GM19025 (cell line): Measurements from ENCODE around the gene IGSF21.

ENCODE experiments used
- ATAC-seq: cut with Tn5 transposase; IDR thresholded peaks from one replicate; pipeline ENCODE4 v1.9.1; 2021; ENCODE audit warnings: mild to moderate bottlenecking, low read depth, moderate library complexity; ENCODE audit not compliant: unreplicated experiment

IGSF21 gene

DNA sequence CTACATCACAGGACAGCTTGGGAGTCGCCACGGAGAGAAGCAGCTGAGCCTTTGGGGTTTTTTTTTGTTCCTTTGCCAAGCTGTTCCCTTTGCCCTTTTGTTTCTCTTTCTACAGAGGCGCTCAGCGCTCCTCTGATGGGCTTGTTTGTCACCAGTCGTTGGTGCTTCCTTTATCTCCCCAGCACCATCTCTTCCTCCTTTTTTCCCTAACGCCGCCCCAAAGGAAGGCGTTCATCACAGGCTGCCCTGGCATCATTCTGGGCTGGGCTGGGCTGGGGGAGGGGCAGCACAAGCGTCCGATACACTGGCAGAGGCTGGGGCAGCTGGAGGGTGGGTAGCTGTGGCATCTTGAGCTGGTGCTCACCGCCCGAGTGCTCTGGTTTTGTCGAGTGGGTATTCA lies 10.5 kb downstream of the IGSF21 start:
- ATAC-seq, result no peak

DNA sequence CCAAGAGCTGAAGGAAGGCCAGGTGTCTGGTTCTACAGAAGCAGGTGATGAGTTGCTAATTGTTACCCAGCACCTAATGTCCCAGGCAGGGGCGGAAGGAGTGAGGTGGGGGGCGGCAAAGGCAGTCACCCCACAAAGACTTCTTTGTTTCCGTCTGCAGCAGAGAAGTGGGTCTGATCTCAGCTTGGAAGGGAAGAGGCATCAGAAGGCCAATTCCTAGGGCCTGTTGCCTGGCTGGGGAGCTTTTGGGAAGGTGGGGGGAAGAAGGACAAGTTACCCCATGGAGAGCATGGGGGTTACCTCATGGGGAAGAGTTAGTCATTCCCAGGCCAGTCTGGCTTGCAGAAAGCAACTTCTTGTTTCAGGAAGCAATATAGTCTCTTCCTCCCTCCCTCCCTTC lies 10.9 kb downstream of the IGSF21 start:
- ATAC-seq, result no peak

DNA sequence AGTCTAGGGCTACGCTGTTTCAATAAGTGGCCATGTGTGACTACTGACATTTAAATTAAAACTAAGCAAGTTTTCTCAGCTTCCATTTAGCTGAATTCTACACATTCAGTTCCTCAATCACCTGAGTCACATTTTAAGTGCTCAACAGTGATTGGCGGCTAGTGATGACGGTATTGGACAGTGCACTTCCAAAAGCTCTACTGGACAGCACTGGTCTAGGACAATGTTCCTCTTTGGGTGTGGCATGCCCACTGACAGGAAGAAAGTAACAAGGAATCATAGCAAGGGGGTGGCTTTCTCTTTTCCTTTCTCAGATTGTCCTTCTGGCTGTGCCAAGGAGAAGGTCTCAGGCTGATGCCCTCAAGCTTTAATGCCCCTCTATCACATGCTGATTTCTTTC lies 11.7 kb downstream of the IGSF21 start:
- ATAC-seq, result no peak

DNA sequence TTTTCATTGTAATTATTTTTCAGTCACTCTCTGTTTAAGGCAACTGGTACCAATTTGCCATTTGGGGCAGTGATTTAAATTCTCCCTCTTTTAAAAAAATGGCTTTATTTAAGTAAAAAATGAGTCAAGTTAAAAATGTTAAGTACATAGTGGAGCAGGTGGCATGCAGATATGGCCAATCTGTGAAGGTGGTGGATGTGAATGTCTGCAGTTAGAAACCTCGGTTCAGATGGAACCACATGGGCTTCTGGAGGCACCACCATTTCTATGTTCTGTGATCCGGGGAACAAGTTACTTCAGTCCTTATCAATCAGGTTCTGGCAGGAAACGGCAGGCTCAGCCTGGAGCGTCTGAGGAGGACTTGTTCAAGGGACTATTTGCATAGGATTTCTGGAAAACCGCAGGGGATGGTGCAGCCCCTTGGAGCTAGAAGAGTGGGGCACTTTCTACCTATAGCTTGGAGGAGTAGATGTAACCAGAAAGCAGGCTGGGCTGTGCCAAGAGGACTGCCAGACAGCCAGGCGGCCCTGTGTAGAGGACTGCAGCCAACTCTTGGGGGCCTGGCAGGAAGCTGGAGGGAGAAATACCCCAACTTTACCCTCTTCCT lies 12.3 kb downstream of the IGSF21 start:
- no peak for ATAC-seq

DNA sequence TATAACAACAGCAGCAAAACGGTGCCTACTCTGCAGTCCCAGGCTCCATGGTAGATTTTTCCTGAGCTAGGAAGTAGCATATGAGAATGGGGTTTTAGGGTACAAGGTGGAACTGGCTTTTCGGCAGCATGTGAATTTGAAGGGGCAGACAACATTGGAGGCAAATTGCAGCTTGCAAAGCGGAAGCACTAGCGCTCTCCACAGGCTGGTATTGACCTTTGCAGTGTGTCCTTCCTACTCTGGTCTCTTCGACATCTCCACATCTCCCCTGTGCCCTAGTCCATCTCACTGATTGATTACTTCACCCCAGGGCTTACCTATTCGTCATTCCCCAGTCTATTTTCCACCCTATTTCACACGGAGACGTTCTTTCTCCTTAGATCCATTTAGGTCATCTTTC lies 13.0 kb downstream of the IGSF21 start:
- ATAC-seq, result no peak

DNA sequence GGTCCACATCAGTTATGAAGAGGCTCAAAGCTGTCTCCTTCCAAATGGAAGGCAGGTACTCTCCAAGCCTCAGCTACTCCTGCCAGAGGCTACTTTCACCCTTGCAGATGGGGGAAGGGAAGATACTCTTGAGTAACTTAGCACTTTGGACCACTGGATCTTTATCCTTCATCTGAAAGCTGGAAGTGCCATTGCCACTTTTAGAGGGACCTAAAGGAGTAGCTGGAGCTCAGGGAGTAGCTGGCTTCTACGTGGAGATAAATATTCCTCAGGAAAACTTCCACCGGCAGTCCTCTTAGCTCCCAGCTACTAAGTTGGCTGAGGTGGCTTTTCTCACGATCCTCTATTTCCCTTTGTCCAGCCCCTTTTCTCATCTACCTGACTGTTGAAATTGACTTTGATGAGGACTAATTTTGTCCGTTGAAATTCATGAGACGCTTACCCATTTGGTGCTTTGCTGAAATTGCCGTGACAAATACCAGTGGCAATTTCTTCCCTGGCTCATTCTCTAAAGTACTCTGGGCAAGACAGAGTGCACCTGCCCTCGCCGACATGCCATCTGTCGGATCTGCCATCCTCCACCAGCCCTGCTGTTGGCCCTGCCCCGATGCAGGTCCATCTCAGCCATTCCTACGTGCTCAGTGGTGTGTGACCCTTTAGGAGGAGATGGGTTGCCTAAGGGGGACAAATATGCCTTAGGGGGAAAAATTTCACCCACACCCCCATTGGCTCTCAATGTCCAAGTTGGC lies 13.6 kb downstream of the IGSF21 start:
- no peak for ATAC-seq

DNA sequence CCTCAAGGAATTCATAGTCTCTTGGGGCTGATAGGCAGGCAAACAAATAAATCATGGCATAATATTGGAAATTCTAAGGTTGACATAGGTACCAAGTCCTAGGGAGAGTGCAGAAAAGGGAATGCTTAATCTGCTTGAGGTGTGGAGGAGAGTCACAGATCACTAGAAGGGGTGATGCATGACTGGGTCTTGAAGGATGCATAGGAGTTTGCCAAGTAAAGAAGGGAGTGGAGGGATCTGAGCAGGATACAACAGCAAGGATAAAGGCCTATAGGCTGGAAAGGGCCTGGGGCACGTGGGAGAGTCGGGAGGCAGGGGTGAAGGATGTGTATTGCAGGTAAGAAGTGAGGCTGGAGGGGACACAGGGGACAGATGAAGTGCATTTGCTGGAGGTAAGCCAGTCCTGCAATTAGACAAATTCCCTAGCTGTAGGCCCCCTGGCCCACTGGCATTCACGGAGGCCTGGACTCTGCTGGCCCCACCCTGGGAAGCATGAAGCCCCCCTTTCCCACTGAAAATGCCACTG lies 15.9 kb downstream of the IGSF21 start:
- ATAC-seq, result no peak

DNA sequence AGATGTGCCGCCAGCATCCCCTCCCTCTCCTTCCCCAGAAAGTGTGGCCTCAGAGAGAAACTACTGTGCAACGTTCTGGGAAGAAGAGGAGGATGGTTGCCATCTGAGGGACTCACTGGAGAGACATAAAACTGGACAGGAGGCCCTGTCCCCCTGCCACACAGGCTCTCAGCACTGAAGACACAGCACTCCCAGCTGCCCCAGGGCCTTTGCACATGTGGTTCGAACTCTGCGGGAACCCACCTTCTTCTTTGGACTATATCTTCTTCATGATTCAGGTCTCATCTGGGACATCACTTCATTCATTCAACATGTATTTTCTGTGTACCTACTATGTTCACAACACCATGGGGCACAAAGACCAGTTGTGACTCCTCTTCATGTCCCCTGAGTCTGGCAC lies 17.4 kb downstream of the IGSF21 start:
- no peak for ATAC-seq

DNA sequence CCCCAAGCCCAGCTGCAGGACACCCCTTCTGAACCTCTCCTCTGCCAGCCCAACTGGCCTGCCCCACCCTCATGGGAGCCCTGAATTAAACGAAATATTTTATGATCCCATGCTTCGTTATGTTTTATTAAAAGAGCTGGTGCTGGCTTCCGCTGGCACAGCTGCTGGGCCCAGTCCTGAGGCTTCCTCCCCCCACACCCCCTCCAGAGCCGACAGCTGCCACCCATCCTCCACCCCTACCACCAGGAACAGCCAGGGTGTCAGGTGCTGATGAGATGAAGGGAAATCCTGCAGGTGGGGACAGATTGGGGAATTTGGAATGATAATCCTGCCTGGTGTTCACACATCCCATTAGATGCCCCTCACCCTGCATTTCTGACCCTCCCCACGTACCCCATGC lies 19.0 kb downstream of the IGSF21 start:
- ATAC-seq, result no peak

DNA sequence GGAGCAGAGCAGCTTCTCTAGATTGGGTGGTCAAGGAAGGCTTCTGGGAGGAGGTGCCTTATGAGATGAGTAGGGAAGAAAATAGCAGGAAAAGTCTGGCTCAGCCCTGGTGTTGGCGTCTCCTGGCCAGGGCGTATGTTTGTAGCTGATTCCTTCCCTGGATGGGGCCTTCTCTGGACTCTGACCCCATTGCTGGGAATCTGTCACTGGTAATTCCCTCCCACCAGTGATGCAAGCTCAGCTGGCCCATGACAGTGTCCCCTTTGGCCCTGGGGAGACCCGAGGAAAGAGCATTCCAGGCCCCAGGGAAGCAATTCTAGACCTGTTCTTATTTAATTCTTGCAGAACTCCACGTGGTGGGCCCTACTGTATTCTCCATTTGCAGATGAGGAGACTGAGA lies 20.7 kb downstream of the IGSF21 start:
- ATAC-seq, result no peak

DNA sequence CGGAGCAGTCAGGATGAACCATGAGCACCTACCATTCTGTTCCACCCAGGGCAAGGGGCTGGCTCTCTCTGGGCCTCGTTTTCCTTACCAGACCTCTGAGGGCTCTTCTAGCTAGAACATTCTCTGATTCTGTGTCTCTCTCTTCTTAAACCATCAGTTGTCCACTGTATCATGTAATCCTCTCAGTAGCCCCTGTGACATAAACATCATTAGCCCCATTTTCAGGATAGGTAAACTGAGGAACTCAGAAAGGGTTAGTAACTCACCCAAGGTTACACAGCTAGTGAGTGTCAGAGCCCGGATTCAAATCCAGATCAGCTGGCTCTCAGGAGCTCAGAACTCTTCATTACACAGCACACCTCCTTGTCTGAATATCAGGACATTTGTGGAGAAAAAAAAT lies 22.8 kb downstream of the IGSF21 start:
- no peak for ATAC-seq

DNA sequence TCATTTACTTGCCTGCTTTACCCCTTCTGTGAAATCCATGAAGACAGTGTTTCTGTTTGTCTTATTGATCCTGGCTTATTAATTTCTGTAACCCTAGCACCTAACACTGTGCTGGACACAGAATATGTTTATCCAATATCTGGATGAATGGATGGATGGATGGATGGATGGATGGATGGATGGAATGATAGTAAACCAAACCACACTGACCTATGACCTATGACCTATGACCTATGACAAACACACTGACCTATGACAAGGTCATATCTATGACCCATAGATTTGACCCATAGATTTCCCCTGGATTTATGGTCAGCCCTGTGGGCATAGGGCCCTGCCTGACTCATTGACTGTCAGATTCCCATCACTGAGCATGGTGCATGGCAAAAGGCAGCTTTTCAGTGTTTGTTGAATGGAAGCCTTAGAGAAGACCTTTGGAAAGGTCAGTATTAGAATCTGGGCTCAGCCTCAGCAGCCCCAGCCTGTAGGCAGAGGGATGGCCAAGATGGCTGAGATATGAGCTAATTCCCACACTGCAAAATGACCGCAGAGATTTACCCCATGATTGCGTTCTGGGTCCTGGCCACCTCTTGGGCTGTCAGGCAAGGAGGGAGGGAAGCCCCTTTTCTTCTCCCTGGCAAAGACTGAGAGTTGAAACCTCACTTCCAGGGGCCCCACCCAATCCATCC lies 24.6 kb downstream of the IGSF21 start:
- no peak for ATAC-seq

DNA sequence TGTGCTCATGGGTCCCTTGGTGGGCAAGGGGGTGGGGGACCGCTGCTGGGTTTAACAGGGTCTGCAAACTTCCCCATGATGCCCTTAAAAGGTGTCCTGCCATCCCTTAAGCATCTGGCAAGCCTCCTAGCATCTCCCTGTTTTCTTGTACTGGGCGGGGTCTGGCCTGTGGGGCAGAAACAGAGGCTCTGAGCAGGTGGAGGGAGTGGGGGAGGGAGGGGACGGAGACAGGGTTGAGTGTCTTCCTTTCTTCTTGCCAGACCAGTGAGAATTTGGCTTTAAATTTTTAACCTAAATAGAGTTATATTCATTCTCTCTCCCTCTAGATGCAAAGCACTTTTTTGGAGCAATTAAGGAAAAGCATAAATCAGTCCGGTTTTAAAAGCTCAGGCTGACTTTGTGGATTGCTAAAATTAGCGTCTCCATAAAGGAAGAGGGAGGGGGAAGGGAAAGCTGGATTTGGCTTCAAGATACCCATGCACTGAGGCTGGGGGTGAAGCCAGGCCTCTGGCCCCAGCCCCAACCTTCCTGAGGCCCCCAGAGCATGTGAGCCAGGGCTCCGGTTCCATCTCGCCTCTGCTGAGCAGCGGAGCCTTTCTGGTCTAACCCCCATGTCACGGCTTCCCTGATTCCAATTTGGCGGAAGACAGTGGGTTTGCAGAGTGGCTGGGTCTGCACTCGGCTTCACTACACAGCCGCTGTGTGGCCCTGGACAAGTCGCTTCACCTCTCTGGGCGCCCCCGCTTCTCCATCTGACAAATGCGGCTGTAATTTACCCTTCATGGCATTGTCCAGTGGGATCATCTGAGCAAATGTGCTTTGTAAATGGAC lies 25.3 kb downstream of the IGSF21 start:
- ATAC-seq, result no peak

DNA sequence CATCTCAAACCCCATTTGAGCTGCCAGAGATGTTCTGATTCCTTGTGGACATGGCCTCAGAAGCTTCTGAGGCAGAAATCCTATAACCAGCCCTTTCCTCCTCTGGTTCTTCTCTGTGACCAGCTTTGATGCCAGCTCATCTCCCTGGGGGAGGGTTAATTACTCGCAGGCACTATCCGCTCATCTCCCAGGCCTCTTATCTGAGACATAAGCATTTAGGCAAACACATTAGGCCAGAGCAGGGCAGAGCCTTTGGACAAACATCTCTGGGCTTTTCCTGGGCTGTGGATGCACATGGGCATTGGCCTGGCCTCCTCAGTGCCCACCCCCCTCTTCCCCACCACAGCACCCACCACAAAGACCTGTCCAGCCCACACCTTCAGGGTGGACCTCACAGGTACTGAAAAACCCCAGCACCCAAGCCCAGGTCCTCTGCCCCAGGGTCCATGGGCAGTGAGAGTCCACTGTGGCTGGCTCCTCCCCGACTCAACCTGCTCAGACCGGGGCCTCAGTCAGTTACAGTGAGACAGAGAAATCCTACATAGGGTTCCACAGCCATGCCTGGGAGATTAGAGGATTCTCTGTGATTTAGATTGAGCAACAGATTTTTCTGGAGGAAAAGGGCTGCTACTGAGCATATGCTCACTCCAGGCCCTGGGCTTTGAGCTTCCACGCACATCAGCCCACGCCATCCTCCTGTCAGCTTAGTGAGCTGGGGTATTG lies 26.9 kb downstream of the IGSF21 start:
- ATAC-seq, result no peak

DNA sequence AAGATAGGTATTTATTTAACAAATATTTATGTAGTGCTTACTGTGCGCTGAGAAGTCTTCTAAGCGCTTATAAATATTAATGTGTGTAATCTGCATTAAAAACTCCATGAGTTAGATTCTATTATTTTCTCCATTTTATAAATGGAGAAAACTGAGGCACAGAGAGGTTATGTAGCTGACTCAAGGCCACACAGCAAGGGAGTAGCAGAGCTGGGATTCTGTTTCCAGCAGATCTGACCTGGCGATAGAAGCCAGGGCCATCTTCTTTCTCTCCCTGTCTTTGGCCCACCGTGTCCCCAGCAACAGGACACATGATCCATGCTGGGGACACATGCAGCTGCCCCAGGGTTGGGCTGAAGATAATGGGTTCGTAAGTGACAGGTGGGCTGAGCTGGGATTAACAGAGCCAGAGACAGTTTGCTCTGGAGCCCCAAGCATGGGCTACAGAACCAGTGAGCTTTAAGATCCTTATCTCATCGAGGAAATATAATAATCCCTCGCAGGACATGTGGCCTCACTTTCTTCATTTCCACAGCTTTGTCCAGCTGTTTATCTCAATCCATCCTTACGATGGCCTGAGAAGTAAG lies 30.3 kb downstream of the IGSF21 start:
- ATAC-seq, result no peak

DNA sequence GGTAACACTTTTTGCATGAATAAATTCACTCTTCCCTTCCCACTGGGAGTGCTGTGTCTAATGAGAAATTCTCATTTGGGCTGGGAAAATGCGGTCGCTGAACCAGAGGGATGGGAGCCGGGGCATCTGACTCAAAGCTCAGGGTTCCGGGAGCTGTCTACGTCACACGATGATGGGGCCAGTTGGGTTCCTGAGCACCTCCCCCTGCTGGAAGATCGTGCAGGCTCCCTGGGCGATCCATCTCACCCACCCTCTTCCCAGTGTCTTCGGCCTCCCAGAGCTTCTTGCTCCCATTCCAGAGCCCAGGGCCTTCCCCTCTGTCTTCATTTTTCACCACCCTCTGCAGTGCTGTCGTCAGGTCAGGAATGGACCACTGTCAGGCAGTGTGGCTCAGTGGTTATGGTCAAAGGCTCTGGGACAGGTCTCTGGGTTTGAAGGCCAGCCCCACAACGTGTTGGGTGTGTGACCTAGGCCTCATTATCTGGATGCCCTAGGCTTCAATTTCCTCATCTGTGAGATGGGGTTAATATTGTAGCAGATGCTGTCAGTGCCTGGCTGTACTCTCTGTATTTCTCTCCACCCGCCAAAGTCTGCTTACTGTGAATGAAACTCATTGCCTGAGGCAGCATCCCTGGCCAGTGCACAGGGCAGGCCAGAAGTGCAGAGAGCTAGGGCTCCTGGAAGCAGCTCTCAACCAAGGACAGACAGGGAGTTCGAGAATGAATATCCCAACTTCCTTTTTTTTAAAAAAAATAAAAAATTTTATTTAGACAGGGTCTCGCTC lies 31.8 kb downstream of the IGSF21 start:
- ATAC-seq, result no peak

DNA sequence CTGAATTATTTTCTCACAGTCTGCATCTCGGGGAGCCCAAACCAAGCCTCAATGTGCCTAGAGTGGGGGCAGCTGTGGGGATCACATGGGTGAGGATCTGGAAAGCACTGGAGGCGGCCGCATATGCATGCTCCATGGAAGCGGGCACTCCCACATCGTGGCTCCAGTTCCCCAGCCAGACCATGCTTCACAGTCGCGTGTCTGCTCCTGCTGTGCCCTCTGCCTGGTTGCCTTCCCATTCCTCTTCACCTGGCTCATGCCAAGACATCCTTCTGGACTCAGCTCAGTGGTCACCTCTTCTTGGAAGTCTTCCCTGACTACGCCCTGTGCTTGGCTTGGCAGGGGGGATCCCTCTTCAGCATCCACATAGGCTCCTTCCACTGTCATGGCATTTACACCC lies 32.8 kb downstream of the IGSF21 start:
- ATAC-seq, result no peak

DNA sequence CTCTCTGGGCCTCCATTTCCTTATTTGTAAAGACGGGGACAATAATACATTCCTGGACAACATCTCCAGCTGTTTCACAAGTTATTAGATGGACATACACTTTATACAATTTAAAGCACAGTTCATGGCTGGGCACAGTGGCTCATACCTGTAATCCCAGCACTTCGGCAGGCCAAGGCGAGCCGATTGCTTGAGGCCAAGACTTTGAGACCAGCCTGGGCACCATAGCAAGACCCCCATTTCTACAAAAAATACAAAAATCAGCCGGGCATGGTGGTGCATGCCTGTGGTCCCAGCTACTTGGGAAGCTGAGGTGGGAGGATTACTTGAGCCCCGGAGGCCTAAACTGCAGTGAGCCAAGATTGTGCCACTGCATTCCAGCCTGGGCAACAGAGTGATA lies 34.1 kb downstream of the IGSF21 start:
- ATAC-seq, result no peak

DNA sequence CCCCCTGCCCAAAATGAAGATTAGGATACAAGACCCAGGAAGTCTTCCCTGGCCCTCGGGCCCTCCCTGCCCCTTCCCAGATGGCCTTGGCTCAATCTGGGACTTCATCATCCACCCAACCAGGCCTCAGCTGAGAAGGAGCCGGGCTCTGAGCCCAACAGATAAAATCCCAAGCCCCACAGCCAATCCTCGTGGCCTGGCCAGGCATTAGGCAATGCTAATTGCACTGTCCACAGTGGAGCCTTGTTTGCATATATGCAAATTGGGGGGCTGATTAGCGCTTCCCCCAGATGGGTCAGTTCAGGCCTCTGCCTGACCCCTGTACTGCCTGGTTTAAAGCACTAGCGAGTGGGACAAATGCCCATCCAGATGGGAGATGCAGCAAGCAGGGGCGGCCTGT lies 34.9 kb downstream of the IGSF21 start:
- no peak for ATAC-seq
